Activated effector memory CD4-positive, alpha-beta T cell treated with anti-CD3 and anti-CD28 coated beads, Interleukin-2, amount 50 U/mL, for 16 hours (primary cell): Measurements from ENCODE around the gene PCNT.

ENCODE experiments used
- DNase-seq: peaks from one replicate; pipeline ENCODE4 v3.0.0-alpha.2; 2020

The PCNT gene

GRCh38 chr21:46323710-46324389, at the start of gene PCNT, which contains the start of gene C21orf58:
Gene PCNT, plus strand, starts transcription at chr21:46324156. Its CDS starts 73 bp downstream, at chr21:46324229.
Gene C21orf58, minus strand, starts transcription at chr21:46323870. Its CDS starts 1,132 bp downstream, at chr21:46322738.
- DNase-seq, result peak; percentile 99

DNA sequence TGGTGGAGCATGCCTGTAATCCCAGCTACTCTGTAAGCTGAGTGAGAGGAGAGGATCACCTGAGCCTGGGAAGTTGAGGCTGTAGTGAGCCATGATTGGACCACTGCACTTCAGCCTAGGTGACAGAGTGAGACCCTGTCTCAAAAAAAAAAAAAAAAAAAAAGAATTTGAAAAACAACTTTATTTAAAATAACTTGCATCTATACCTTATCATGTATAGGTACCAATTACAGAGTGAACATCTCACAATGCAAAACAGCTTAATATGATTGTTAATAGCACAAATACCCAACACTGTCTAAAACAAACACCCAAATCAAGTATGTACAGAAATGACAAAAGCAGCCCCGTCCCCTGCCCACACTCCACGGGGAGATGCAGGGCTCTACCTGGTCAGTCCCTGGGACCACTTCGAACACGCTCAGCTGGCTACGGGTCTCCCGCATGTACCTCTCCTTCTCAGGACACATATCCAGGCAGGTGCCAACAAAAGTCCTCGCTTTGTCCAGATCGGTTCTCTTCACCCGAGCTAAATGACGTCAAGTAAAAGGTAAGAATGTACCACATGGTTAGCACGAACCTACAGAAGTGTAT, 49.1 kb upstream of the PCNT start:
- no peak for DNase-seq

GRCh38 chr21:46284077-46284644, 39.8 kb upstream of the PCNT start:
- no peak for DNase-seq

GRCh38 chr21:46284733-46285132, 39.2 kb upstream of the PCNT start:
- no peak for DNase-seq

GRCh38 chr21:46285206-46285661, 38.7 kb upstream of the PCNT start, which contains the start of gene MCM3AP:
Gene MCM3AP, minus strand, starts transcription at chr21:46285611. Its CDS starts 325 bp downstream, at chr21:46285286.
- no peak for DNase-seq

GRCh38 chr21:46285761-46286647, 38.0 kb upstream of the PCNT start, which contains the start of gene YBEY:
Gene YBEY, plus strand, starts transcription at chr21:46286342. Its CDS starts 572 bp downstream, at chr21:46286914.
- DNase-seq, result peak; percentile 95

- DNase-seq, result no peak
Measured at GRCh38 chr21:46286648-46287002, 37.3 kb upstream of the PCNT start.

DNA sequence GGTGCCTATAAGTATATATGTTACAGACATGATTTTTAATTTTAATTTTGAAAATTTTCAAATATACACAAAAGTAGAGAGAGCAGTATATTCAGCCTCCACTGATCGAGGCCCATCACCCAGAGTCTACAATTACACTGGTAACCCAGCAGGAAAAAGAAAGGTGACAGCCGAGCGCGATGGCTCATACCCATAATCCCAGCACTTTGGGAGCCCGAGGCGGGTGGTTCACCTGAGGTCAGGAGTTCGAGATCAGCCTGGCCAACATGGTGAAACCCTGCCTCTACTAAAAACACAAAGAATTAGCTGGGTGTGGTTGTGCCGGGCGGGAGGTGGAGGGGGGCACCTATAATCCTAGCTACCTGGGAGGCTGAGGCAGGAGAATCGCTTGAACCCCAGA, 36.4 kb upstream of the PCNT start:
- DNase-seq, result no peak

DNA sequence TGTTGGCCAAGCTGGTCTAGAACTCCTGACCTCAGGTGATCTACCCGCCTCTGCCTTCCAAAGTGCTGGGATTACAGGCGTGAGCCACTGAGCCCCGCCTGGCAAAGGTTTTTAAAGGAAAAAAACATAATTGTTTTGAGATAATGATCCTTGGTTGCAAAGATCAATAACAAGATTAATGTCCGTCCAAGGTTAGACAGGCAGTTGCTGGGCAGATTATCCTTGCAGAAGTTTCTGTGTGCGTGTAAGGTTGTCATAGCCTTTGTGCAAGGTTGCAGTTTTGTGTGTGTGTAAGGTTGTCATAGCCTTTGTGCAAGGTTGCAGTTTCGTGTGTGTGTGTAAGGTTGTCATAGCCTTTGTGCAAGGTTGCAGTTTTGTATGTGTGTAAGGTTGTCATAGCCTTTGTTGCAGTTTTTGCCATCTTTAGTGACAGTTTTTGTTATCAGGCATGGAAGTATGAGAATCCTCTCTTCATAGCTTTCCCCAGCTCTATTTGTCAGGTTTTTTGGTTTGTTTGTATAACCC, 34.2 kb upstream of the PCNT start:
- no peak for DNase-seq

DNA sequence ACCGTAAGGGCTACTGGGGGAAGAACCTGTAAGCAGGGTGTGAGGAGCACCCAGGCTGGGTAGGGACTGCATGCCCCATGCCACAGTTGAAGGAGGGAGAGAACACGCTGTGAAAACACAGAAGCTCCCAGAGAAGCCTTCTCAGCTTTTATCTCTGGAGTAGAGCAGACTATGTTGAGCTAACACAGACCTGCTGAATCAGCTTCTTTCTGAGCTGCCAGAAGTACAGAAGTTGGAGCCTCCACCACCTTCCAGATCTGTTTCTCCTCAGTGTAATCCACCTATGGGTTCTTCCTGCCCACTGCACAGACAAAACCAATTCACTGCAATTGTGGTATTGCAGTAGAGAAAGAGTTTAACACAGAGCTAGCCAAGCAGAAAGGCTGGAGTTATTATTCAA, 32.4 kb upstream of the PCNT start:
- DNase-seq, result no peak

GRCh38 chr21:46294647-46295176, 29.2 kb upstream of the PCNT start:
- DNase-seq, result no peak

DNA sequence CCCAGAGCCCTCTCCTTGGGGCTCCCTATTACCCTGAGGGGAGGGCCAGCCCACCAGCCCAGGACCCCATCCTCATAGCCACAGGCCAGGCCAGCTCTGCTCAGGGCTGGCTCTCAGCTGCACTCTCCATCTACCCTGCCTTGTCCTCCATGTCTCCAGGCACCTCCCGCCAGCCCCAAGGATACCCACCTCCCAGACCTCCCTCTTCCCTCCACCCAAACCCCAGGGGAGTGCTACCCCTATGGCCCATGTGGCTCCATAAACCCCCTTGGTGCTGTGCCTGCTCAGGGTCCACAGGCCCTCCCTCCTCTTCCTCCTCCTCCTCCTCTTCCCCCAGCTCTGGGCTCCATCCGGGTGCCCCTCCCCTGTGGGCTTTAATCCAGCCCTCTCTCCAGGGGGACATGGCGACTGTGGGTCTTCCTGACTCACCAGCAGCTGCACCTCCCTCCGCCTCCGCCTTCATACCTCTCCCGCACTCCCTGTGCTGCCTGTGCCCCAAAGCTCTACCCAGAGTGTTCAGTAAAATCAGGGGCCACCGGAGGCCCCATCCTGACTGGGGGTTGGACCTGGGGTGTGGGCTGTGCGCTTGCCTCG, 28.7 kb upstream of the PCNT start:
- DNase-seq, result no peak

DNA sequence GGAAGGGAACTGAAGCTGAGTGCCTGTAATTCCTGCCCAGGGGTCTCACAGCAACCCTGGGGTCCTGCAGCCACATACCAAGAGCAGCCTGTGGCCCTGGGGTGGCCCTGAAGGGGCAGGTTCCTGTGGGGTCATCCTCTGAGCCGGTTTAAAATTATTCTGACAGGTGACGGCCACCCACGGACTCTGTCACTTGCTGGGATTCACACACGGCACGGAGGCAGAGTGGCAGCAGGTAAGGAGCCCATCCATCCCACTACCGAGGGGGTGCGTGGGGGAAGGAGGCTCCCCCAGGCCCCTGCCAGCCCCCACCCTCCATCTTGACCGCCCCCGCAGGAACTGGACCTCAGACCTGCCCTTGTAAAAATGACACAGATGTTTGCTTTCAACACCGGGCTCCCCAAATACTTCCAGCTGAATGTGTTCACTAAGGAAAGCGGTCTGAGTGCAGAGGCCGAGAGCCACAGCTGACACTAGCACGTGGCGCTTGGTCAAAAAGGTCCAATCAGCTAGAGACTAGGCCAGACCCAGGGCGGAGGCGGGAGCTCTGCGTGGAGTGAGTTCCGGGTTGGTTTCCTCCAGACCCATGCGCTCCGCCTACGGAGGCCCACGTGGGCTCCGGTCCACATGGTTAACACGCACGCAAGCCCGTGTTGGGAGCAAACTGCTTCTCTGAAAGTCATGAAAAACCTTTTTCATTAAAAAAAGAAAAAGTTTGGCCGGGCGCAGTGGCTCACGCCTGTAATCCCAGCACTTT, 27.8 kb upstream of the PCNT start:
- peak; percentile 82 for DNase-seq

- no peak for DNase-seq
Measured at GRCh38 chr21:46297338-46298271, 26.4 kb upstream of the PCNT start.

DNA sequence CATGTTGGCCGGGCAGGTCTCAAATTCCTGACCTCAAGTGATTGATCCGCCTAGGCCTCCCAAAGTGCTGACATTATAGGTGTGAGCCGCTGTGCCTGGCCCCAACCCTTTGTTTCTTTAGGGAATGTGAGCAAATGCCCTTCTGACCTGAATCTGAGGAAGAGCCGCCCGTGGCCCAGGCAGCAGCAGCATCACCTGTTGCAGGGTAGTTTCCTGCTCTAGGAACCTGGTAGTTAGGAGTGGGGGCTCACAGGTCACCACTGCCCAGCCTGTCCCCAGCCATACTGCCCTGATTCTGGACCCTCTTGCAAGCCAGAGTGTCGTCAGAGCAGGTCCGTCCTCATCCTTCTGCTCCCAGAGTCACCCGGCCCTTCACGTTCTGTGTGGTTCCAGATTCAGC, 24.8 kb upstream of the PCNT start:
- no peak for DNase-seq

DNA sequence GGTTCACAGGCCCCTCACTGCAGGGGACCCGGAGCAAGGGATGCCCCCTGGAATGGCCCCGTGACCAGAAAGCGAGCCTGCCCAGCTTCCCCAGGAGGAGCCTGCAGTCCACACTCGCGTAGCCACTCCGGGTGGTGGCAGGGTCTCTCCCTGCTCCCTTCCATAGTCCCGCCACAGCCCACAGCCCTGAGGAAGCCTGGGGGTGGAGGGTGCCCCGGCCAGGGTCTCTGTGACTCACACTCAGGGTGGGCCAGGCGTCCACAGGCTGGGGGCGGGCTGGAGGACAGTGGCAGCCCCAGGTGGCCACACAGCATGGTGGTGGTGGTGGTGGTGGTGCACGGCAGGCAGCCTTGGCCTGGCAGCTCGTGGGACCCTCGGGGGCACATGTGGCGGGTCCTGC, 22.2 kb upstream of the PCNT start:
- DNase-seq, result no peak

- no peak for DNase-seq
Measured at GRCh38 chr21:46304437-46304836, 19.5 kb upstream of the PCNT start.

- no peak for DNase-seq
Measured at GRCh38 chr21:46304955-46305354, 19.0 kb upstream of the PCNT start.

DNA sequence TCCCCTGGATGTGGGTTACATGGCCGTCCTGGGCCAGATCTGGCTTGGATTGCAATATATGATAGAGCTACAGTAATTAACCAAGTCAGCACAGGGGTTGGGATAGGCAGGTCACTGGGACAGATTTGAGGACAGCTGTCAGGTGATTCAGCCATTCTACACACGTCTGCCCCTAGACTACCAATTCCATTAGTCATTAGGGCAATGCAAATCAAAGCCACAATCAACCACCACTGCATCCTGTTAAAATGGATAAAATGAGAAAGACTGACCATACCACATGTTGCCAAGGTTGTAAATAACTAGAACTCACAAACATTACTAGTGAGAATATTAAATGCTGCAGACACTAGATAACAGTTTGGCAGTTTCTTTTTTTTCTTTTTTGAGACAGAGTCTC, 16.3 kb upstream of the PCNT start:
- no peak for DNase-seq

- DNase-seq, result no peak
Measured at GRCh38 chr21:46308431-46308830, 15.5 kb upstream of the PCNT start.
